ENCODE data around the gene MRGPRG.

Gene MRGPRG

GRCh38 chr11:3192511-3193372 is 25.9 kb downstream of the MRGPRG start:
- no peak for DNase-seq

GRCh38 chr11:3191586-3192324 is 26.9 kb downstream of the MRGPRG start:
- no peak for DNase-seq

GRCh38 chr11:3190600-3190999 is 28.0 kb downstream of the MRGPRG start:
- no peak for DNase-seq

- no peak for DNase-seq
Measured at GRCh38 chr11:3189886-3190583, 28.6 kb downstream of the MRGPRG start.

- DNase-seq = no peak
Measured at GRCh38 chr11:3189196-3189843, 29.3 kb downstream of the MRGPRG start.

GRCh38 chr11:3188496-3189195 is 30.0 kb downstream of the MRGPRG start:
- DNase-seq = no peak

- no peak for DNase-seq
Measured at GRCh38 chr11:3186166-3186953, 32.3 kb downstream of the MRGPRG start.

GRCh38 chr11:3184732-3185347 is 33.8 kb downstream of the MRGPRG start:
- DNase-seq = no peak

GRCh38 chr11:3183523-3183922 is 35.1 kb downstream of the MRGPRG start:
- DNase-seq = no peak

GRCh38 chr11:3182462-3182852 is 36.2 kb downstream of the MRGPRG start:
- no peak for DNase-seq

- DNase-seq = no peak
Measured at GRCh38 chr11:3181725-3182461, 36.7 kb downstream of the MRGPRG start.

- no peak for DNase-seq
Measured at GRCh38 chr11:3180869-3181268, 37.7 kb downstream of the MRGPRG start.

- DNase-seq = no peak
Measured at GRCh38 chr11:3178349-3178748, 40.3 kb downstream of the MRGPRG start.

- no peak for DNase-seq
Measured at GRCh38 chr11:3177931-3178330, 40.7 kb downstream of the MRGPRG start.

- no peak for DNase-seq
Measured at GRCh38 chr11:3176487-3176886, 42.1 kb downstream of the MRGPRG start.

GRCh38 chr11:3175194-3175593 is 43.4 kb downstream of the MRGPRG start:
- DNase-seq = no peak

GRCh38 chr11:3174387-3174786 is 44.2 kb downstream of the MRGPRG start:
- DNase-seq = no peak

- no peak for DNase-seq
Measured at GRCh38 chr11:3173795-3174194, 44.8 kb downstream of the MRGPRG start.

GRCh38 chr11:3171931-3172560 is 46.6 kb downstream of the MRGPRG start:
- DNase-seq = no peak
